UCSD-AML1 (cell line): ENCODE measurements around the gene MYH2.

Experiments used
- DNase-seq: peaks from one replicate; lab custom pipeline; 2025; ENCODE audit not compliant: unreplicated experiment; lab: John Stamatoyannopoulos, UW

Gene MYH2

DNA sequence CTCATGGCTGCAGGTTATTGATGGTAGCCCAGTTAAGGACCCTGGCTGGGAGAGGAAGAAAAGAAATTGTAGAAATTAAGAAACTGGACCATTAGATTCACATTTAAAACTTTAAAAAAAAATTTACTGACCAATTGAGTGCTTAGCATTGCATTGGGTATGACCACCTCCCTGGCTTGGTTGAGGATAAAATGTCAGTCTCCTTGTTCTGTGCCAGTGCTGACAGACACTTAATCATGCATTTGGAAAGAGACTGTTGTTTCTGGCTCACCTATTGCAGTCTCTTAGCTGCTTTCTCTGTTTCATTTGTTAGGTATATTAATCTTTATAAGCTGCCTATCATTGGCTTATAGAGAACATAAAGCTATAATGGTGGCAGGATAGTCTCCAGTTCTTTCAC is 32.8 kb downstream of the MYH2 start:
- DNase-seq: no peak

GRCh38 chr17:10516065-10516464 is 33.4 kb downstream of the MYH2 start:
- DNase-seq: no peak

DNA sequence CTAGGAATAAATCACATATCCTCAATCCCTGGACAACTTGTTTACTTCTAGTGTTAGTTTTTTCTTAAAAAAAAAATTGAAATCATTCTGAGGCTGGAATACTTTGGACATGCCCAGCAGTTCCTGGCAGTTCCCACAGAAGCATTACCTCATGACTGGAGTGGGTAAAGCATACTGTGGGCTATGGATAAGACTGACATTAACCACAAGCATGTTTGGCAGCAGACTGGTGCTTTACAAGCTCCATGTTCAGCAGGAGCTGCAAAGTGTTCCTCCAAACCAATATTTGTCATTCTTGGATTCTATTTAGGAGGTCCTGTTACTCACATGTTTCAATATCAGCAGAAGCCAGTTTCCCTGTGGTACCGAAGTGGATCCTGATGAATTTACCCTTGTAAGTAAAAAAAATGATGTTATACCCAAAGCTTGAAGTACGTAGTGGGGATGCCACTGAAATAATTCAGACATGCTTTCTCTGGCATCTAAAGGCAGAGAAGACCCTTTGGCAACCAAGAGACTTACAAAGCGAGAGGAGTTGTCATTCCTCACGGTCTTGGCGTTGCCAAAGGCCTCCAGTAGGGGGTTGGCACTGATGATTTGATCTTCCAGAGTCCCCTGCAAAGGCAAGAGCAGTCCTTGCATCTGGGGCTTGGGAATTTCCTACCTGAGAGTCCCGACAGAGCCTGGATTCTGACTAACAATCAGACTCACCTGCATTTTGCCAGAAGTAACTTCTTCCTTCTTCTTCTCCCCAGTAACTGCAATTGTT is 36.0 kb downstream of the MYH2 start:
- DNase-seq: no peak

DNA sequence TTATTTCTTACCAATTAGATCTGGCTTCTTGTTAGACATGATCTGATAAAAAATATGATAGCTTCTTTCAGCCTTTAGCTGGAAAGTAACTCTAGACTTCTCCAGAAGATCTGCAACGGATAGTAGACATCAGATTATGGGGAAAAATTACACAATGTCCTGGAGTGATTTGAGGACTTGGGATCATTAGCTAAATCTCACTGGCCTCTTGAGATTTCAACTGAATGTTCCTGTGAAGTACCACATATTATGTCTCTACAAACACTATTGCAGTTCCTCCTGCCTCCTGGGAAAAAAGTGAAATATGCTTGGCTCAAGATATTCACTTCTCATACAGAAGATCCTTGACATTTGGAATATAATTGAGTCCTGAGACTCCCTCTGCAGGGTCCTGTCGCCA is 36.6 kb downstream of the MYH2 start:
- DNase-seq: no peak

DNA sequence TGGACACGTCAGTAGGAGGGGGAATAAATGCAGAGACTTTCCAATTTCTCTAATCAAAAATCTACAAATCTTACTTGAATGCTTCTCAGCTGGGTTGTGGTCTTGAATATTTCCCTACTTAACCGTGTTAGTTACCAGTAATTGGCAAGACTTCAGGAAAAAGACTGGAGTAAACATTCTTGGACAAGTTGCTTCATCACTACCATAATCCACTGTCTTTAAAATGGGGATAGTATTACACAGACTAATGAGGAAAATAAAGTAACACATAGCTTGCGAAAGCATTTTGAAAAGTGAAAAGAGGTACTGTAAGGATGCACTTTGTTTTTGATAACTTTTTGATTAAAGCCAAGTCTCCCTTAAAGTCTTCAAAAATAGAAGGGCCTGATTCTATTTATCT is 49.5 kb downstream of the MYH2 start:
- DNase-seq: no peak

DNA sequence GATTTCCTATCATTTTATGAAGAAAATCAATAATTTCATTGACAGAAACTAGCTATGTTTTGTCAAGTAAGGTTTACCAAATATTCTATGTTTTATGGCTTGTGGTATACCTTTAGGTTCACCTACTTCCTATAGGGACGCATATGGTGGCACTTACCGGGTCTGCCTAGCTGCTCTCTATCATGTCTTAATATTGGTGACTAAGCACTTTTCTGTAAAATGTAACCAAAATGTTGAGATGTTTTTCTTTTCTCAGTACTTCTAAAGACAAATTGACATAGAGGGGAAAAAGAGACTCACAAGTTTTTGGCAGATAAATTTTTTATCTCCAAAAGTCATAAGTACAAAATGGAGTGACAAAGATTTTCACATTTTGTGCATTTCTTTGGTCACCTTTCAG is 57.5 kb downstream of the MYH2 start:
- no peak for DNase-seq

DNA sequence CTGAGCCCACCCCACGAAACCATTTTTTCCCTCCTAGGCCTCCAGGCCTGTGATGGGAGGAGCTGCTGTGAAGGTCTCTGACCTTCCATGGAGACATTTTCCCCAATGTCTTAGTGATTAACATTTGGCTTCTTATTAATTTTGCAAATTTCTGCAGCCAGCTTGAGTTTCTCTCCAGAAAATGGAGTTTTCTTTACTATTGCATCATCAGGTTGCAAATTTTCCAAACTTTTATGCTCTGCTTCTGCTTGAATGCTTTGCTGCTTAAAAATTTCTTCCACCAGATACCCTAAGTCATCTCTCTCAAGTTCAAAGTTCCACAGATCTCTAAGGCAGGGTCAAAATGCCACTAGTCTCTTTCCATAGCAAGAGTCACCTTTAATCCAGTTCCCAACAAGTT is 67.2 kb downstream of the MYH2 start:
- DNase-seq: no peak

DNA sequence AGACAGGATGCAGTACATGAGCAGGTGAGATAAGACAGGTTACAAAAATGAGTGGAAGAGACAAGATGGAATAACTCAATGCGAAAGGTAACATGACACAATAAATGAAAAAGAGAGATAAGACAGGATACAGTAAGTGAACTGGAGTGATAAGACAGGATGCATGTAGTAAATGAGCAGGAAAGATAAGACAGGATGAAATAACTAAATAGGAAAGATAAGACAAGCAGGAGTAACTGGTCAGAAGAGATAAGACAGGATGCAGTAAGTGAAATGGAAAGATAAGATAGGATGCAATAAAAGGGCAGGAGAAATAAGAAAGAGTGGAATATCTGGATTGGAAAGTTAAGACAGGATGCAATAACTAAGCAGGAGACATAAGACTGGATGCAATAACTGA is 71.8 kb downstream of the MYH2 start:
- no peak for DNase-seq

DNA sequence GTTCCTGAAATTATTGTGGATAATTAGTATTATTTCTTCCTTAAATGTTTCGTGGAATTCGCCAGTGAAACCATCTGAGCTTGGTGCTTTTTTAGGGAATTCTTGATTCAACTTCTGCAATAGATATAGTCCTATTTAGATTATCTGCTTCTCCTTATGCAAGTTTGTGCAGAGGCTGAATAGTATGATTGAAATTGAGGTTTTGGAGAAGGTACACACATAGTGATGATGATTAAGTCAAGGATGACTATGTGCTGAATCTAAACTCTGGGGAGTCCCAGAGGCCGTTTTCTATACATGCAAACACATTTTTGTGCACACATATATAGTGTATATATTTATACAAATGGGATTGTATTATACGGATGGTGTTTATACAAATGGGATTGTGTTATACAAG is 74.9 kb downstream of the MYH2 start:
- no peak for DNase-seq

GRCh38 chr17:10471858-10472257 is 77.6 kb downstream of the MYH2 start:
- DNase-seq: no peak
